GM21619 (cell line): ENCODE data around the gene DNAH10.

Source experiments
- ATAC-seq: cut with Tn5 transposase; IDR thresholded peaks from one replicate; pipeline ENCODE4 v1.9.1; 2021; ENCODE audit not compliant: unreplicated experiment

DNAH10 gene

DNA sequence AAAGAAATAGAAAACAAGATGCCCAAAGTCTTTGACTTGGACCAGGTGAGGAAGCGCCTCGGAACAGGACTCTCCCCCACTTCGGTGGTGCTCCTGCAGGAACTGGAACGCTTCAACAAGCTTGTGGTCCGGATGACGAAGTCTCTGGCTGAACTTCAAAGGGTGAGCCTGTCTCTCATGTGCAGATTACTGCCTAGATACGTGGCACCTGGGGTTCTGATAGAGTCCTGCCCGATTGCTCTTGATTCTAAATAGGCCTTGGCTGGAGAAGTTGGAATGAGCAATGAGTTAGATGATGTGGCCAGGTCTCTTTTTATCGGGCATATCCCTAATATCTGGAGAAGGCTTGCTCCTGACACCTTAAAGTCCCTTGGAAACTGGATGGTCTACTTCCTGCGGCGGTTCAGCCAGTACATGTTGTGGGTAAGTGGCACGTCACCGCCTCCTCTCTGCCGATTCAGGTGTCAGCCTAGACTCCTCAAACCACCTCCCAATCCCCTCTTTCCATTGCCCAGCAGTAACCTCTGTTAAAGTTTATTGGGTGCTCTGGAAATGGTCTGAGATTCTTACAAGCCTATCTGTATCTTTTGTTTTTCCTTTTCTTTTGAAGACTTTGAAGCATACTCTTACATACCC lies 169.7 kb downstream of the DNAH10 start:
- no peak for ATAC-seq

DNA sequence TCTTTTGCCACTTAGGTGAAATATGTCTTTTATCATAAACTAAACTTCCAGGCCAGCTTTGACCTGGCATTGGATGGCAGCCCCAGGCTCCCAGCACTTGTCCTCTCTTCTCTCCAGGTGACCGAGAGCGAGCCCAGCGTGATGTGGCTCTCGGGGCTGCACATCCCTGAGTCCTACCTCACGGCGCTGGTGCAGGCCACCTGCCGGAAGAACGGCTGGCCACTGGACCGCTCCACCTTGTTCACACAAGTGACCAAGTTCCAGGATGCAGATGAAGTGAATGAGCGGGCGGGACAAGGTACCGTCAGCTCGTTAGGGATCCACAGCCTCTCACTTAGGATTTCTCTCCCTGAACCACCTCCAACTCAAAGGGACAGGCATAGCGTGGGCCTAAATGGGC lies 171.1 kb downstream of the DNAH10 start:
- ATAC-seq: no peak

DNA sequence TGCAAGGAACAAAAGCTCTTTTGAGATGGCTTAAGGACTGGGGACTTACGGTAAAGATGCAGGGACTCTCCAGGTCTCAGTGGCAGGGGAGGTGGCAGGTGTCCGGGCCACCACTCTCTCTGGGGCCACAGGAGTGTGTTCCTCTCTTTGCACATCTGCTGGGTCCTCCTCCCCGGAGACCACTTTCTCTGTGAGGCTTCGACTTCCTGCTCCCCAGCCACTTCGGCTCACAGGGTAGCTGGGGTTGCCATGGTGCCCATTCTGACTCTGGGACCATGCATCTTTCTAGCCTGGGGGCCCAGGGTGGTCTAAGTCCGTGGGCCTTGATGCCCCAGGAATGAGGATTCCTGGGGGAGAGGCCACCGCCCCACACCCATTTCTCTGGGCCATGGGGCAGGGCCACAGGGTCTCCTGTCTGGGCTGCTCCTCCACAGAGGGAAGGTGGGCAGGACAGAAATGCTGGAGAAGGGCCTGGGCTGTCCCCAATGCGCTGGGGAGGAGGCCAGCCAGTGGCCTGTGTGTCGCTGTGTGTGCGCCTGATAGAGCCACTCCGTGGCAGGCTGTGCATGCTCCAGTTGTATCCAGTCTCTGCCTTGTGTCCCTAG lies 172.0 kb downstream of the DNAH10 start:
- ATAC-seq: no peak

DNA sequence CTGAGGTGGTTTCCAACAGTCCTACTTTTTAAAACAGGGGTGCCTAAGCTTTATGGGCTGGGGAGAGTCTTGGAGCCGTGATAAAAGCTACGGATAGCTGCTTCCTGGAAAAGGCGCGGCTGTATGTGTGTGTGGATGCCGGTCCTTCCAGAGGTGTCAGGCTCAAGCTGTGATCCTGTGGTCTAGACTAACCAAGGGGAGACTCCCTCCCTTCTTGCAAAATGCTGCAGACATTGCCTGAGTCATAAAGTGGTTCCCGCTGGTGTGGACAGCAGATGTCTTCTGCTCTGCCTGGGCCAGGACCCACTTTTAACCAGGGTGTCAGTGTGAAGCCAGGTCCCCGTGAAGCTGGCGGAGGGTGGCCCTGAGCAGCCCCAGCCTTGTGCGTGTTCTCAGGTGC lies 172.7 kb downstream of the DNAH10 start:
- ATAC-seq: no peak

DNA sequence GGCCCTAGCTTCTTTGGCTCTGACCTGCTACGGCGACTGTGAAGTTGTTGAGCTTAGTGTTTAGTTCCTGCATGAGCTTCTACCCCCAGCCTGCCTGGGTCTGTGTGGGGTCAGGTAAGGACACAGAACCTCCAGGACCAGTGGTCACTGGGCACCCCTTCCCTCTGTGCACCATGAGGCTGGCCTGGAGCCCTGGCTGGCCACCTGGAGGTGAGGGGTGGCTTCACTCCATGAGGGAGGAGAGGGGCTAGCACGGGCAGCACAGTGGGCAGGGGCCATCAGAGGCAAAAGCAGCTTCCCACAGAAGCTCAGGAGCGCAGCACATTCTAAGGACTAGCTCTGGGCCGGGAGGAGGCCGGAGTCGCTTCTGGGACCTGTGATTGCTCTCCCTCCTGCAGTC lies 173.9 kb downstream of the DNAH10 start:
- no peak for ATAC-seq

DNA sequence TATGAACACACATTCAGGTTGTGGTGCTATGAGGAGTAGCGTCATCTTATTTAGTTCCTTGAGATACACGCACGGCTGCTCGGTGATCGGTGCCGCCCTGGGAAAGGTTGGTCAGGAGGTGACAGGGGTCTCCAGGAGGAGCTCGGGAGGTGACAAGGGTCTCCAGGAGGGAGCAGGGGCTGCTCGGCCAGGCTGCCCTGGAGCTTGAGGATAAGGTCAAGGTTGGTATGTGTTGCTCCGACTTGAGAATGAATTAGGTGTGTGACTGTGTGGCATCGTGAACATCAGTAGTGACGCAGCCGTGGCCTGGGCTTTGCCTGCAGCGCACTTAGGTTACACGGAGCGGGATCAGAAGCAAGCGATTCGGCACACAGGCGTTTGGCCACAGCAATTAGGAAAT lies 174.4 kb downstream of the DNAH10 start:
- ATAC-seq: no peak

DNA sequence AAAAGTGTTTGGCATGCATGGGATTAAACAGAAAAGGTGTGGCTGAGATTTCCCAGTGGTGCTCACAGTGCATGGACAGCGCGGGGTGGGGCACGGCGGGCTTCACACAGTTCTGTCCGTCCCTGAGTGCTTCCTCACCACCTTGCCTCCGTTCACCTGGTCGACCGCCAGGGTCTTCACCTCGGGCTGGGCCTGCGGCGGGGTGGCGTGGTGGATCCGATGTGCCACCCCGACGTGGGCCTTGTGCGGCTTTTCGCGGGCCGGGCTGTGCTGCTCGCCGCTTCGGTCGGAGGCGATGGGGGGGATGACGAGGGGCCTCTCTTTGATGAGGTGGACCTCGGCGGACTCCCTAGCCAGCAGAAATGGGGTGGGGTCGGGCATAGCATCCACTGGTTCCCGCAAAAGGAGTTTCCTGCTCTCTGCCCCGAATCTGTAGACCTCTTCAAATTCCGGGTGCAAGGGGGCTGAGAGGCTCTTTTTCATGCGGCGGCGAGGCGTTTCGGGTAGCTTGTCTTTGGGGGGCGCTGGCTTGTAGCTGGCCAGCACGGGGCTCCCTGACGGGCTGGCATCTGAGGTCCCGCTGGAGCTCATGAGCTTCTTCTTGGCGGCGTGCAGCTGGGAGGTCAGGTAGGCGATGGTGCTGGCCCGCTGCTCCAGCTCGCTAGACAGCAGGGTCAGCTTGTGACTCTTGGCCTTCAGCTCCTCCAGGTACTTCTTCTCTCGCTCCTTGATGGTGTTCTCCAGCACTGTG lies 175.0 kb downstream of the DNAH10 start:
- ATAC-seq: no peak

DNA sequence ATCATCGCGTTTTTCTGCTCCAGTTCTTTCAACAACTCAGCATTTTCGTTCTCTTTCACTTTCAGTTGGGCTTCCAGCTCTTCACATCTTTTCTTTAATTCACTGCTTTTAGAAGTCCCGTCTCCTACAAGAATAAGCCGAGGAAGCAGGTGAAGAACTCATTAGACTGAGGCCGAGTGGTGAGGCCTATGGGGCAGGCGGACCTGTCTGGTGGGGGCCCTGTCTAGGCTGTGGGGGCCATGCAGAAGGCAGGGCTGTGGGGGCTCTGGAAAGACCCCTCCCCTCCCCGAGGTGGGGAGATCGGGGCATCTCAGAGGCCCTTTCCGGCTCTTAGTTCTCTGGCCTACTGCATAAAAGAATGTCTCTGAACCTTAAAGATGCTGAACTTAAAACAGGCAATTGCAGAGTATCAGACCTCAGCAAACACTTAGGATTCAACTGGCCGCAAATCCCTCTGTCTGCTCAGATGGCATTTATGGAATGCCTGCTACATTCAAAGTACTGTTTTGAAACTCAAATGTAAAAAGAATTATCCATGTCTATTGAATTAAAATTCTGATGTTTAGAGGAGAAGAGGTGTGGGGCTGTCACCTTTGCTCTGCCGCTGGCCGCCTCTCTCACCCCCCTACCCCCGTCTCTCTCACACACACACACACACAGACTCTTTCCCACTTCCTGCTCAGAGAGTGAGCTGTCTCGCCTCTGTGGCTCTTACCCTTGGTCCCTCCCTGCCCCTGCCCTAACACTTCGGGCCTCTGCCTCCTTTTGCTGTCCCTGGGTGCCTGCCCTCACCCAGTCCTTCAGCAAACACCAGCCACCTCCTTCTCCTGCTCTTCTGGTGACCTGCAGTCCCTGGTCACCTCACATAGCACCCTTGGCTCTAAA lies 175.8 kb downstream of the DNAH10 start:
- ATAC-seq: no peak

DNA sequence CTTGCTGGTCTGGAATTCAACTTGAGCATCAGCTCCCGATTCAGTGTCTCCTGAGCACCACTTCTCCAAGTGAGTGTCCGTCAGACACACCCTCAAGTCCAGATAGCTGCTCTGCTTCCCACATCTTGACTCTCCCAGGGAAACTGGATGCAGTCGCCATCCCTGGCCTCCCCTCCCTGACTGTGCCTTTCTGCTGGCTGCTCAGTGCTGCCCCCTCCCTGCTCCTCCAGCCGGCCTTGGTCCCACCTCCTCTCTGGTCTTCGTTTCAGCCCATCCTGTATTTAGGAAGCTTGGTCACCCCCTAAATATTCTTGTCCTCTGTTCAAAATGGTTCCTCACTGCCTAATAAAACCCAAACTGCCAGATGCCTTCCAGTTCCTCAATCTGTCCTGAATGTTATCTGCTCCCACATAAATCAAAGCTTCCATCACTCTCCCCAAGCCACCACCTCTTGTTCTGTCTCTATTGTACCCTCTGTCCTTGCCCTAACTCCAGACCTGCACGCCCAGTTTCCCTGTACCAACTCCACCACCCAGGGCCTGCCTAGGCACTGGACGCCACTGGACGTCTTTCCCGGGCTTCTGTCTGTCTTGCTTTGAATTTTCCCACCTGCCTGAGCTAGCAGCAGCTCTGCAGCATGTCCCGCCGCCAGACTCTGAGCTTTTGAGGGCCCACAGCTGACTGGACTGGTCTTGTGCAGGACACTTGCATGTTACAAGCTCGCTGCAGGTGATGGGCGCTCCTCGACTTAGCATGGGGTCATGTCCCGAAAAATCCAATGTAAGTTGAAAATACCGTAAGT lies 176.8 kb downstream of the DNAH10 start:
- ATAC-seq: no peak

DNA sequence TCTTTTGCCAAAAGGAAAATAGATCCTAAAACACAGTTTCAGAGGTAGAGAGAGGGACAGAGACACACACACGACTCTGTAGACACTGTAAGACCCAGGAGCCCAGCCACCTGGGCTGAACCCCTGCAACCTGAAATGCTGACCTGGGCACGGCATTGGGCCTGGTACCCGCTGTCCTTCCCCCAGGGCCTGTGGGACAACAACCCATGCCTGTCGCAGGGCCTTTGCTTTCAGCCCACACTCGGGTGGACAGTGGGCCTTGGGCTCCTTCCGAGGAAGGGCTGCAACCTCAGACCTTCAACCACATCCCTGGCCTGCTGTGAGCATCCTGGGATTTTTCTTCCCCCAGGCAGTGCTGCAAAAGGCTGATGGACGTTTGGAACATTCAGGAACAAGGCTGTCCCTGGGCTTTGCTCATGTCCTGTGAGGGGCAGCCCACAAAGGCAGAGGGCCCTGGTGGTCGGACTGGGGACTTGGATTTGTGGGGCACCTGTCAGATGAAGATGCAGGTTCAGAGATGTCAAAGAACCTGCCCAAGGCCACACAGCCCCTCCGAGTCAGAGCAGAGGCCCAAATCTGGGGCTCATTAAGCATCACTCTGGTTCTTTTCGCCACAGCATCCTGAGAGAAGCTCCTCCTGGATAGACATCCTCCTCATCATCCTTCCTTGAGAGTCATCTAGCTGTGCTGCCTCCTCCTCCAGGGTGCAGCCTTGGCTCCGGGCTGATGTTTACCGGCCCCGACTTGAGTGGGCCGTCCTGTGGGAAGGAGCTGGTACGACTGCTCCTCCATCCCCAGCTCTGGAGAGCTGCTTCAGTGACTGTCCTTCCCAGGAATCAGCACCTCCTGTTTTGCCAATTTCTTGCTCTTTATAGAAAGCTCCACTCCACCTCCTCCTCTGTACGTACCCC lies 177.9 kb downstream of the DNAH10 start:
- no peak for ATAC-seq

DNA sequence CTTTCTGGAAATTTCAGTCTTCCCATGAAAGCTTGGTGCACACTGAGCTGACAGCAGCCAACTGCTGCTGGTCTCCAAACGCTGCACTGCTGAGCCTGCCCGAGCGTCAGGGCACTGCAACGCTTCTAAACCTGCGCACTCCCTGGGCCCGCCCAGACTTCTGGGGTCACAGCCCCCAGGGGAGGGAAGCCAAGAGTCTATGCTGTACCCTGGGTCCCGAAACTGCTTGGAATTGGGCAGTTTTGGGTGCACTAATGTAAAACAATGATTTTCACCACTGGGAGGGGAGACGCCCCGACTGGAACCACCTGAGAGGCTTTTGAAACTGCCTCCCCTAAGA lies 178.5 kb downstream of the DNAH10 start:
- no peak for ATAC-seq

DNA sequence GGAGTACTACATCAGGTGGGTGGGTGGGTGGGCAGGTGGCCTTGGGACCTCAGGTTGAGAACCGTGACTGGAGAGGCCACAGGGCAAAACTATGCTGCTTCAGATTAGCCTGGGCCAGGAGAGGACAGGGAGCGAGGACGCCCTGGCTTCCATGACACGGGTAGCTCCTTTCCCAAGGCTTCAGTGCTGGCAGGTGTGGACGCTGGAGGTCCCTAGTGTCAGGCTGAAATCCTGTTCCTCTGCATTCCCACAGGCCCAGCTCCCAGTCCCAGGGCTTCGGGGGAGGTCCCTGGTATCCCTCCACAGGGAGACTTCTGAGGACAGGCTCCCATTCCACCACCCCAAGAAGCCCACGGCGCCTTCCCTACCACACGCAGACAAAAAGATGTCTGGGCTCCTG lies 178.9 kb downstream of the DNAH10 start:
- ATAC-seq: no peak

DNA sequence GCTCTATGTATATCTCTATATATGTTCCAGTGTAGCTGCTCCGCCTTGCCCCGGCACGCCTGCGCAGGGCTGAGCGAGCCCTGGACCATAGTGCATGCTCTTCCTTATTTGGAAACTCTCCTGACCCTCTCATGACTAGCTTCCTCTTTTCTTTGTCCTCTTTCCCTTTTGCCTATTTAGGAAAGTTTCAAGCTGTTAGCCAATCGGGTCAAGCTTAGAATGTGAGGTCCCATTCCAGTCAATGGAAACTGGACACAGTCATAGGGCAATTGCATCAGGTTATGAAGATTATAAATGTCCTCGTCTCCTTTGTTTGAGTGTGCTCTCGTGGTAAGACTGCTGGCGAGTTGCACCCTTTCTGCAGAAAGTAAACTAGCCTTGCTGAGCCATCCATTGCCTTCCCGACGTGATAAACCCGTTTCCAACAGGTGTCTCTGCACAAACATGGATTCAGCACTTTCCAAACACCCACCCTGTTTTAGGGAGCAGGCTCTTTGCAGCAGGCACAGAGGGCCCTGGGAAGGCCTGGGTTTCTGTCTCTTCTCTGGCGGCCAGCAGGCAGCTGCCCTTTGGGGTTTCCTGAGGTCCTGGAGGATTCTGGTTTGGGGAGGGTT lies 179.6 kb downstream of the DNAH10 start:
- ATAC-seq: no peak

DNA sequence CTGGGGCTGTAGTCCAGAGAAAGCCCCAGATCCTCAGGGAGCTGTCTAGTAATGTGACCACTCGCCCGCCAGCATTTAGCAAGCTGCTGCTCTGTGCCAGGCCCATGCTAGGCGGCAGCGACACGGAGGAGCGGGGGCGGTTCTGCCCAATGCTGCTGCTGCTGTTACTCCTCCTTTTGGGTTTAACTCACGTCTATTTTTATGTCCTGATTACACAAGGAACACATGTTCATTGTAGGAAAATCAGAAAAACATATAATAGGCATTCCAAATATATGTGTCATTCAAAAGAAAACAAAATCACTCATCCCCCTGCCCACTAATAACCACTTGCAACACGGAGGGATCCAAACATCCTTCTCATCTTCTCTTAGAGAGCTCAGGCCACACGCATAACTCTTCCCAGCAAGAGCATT lies 180.1 kb downstream of the DNAH10 start:
- ATAC-seq: no peak

DNA sequence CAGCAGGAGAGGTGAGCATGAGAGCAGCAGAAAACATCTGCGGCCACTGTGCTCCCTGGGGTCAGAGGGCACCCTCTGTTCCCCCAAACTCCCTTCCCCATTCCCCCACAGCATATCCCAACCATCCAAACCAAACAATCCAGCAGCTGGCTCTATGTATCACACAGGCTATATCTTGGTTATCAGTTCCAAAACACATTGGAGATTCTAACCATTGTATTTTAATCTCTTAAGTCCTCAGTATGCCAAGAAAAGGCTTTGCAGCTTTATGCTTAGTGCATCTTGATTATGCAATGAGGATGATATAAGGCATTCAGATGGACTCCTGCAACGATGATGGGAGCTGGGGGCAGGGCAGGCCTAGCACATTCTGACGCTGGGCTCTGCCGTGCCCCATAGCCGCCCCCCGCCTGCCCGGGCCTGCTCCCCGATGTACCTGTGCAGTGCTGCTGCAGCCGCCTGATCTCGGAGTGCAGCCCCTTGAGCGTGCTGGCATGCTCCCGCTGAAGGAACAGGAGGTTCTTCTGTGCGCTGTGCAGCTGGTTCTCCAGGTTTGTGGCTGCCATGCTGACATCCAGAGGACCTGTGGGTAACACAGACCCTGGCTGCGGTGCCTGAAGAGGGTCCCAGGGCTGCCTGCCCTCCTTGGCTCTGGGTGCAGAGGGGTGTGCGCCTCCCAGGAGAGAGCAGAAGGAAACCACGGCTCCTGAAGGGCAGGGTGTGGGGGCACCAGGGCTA lies 181.0 kb downstream of the DNAH10 start:
- ATAC-seq: no peak

DNA sequence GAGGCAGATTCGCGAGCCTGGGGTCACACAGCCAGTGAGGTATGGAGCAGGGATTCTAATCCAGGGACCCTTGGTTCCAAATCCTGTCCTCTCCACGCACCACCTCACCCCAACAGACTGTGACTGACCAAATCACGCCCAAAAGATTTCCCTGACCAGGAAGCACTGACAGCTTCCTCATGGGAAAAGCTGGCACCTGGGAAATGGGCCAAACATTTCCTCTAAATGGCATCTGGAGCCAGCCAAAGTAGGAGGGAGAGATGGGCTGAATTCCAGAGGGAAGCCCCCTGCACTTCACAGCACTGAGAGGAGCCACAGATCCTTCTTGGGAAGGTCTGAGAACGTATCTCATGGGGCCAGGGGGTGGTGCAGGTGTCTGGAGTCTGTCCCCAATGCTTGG lies 181.7 kb downstream of the DNAH10 start:
- ATAC-seq: no peak

DNA sequence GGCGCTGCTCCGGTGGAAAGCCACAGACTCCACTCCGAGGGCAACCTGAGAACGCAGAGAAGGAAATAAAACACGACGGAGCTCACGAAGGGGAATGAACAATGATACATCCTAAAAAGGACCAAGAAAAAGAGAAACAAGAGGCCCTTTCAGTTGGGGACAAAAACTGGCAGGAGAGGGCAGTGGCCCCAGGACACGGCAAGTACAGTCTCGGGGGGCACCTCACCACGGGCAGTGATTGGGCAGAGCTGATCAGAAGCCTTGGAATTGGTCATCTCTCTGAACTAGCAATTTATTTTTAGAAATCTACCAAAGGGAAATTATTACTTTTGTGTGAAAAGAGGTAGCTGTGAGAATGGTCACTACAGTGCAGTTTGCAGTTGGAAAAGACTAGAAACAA lies 182.6 kb downstream of the DNAH10 start:
- no peak for ATAC-seq

DNA sequence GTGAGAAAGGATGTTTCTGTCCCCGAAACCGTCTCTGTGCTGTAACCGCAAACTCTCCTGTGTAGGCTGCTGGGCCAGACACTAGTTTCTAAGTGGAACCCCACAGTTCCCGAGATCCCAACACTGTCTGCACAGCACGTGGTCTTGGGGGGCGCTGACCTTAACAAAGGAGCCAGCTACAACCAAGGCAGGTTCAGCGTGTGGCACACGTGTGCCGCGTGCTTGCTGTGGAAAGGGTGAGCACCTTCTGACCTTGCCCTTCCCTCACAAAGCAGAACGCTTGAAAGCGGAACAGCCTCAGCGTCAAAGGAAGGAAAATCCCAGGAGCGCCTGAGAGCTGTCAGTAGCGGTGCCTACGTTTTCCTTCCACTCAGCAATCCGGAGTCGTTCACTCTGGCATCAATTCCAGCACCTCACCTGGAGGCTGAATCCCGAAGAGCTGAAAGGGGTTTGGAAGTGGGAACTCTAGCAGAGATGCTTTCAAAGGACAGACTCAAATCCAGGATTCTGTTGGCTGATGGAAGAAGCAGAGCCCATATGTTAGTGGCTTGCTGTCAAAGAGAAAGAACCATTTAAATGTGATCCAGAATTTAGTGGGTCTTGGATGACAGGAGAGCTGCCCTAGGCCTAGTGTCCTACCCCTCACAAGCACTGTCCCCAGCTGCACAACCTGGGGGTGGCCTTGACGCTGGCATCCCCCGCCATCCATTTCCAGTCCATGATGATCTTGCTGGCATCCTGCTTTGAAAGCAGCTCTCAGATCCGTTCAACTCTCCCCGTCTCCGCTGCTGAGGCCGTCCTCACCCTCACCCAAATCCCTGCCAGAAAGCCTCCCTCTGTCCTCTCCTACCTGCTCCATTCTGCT lies 183.4 kb downstream of the DNAH10 start:
- ATAC-seq: no peak
